Measurements from ENCODE around the gene ELAC2.

The ELAC2 gene

GRCh38 chr17:13000561-13000960 lies 17.3 kb downstream of the ELAC2 start:
- H3K9me2 ChIP-seq (replicated peaks; ENCODE audit: insufficient read depth, low read length), result no peaks in the 10 kb centered on the region
- no peak overlapping the region for H3K9ac ChIP-seq (ENCODE audit: low read length)
- 0 out of 2 replicates have a peak, but pooled peaks cover 1% of the 10 kb centered on the region for H3F3A ChIP-seq (ENCODE audit: insufficient read depth)
- no peak overlapping the region for H2AFZ ChIP-seq (ENCODE audit: low read depth, low read length, severe bottlenecking)
- no peaks in the 10 kb centered on the region for H3K9me3 ChIP-seq (ENCODE audit: insufficient read depth, low read length)
- H3K36me3 ChIP-seq (ENCODE audit: low read length), result peaks cover 27% of the 10 kb centered on the region; the same call in 1 of the 2 replicates
- H3K4me2 ChIP-seq (ENCODE audit: low read depth, low read length, poor library complexity, severe bottlenecking), result no peak overlapping the region
- no peaks in the 10 kb centered on the region for H3K27me3 ChIP-seq (ENCODE audit: low read length)
- H4K20me1 ChIP-seq (ENCODE audit: low read depth, low read length), result no peaks in the 10 kb centered on the region
- no peak overlapping the region for H3K27ac ChIP-seq (ENCODE audit: low read depth, low read length)
- no peaks in the 10 kb centered on the region for H3K79me2 ChIP-seq (ENCODE audit: insufficient read depth, low read length)
- TF ChIP-seq, protein P1, sequence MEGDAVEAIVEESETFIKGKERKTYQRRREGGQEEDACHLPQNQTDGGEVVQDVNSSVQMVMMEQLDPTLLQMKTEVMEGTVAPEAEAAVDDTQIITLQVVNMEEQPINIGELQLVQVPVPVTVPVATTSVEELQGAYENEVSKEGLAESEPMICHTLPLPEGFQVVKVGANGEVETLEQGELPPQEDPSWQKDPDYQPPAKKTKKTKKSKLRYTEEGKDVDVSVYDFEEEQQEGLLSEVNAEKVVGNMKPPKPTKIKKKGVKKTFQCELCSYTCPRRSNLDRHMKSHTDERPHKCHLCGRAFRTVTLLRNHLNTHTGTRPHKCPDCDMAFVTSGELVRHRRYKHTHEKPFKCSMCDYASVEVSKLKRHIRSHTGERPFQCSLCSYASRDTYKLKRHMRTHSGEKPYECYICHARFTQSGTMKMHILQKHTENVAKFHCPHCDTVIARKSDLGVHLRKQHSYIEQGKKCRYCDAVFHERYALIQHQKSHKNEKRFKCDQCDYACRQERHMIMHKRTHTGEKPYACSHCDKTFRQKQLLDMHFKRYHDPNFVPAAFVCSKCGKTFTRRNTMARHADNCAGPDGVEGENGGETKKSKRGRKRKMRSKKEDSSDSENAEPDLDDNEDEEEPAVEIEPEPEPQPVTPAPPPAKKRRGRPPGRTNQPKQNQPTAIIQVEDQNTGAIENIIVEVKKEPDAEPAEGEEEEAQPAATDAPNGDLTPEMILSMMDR (IDR thresholded peaks at IDR 0.05; ENCODE audit: insufficient read depth, low read length, poor library complexity, severe bottlenecking), result no peak
- no peak for TF ChIP-seq EZH2phosphoT487 (conservative IDR thresholded peaks at IDR 0.05; ENCODE audit: low read length)
- H3K4me3 ChIP-seq (ENCODE audit: insufficient read depth, low read length, poor library complexity, severe bottlenecking), result no peak overlapping the region

DNA sequence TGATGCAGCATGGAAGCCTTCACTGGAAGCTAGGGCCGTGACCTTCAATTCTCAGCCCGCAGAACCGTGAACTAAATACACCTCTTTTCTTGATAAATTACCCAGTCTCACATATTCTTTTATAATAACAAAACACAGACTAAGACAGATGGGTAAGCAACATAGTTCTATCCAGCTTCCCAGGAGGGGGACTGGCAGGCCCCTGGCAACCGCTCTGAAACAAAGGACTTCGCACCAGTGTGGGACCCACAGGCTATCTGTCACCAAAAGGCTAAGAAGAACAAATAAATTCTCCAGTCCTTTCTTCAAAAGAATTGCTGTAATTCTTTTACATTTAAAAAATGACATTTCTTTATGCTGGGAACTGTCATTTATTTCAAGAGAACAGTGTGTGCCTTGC lies 19.0 kb downstream of the ELAC2 start:
- Histone ChIP-seq H3K27me3 (ENCODE audit: low read length) (no peaks in the 10 kb centered on the region), H3K9me2 (replicated peaks; ENCODE audit: insufficient read depth, low read length) (no peaks in the 10 kb centered on the region), H4K20me1 (ENCODE audit: low read depth, low read length) (no peaks in the 10 kb centered on the region), H3K27ac (ENCODE audit: low read depth, low read length) (no peak overlapping the region), H3K79me2 (ENCODE audit: insufficient read depth, low read length) (no peaks in the 10 kb centered on the region), H2AFZ (ENCODE audit: low read depth, low read length, severe bottlenecking) (no peak overlapping the region), H3K4me3 (ENCODE audit: insufficient read depth, low read length, poor library complexity, severe bottlenecking) (no peak overlapping the region), H3K4me2 (ENCODE audit: low read depth, low read length, poor library complexity, severe bottlenecking) (no peak overlapping the region), H3K9me3 (ENCODE audit: insufficient read depth, low read length) (no peaks in the 10 kb centered on the region), H3K36me3 (ENCODE audit: low read length) (peaks cover 27% of the 10 kb centered on the region; the same call in 1 of the 2 replicates), H3F3A (ENCODE audit: insufficient read depth) (no peaks in the 10 kb centered on the region), H3K9ac (ENCODE audit: low read length) (no peak overlapping the region)
- no peak for TF ChIP-seq EZH2phosphoT487 (conservative IDR thresholded peaks at IDR 0.05; ENCODE audit: low read length)
- TF ChIP-seq, protein P1 (IDR thresholded peaks at IDR 0.05; ENCODE audit: insufficient read depth, low read length, poor library complexity, severe bottlenecking), result no peak

DNA sequence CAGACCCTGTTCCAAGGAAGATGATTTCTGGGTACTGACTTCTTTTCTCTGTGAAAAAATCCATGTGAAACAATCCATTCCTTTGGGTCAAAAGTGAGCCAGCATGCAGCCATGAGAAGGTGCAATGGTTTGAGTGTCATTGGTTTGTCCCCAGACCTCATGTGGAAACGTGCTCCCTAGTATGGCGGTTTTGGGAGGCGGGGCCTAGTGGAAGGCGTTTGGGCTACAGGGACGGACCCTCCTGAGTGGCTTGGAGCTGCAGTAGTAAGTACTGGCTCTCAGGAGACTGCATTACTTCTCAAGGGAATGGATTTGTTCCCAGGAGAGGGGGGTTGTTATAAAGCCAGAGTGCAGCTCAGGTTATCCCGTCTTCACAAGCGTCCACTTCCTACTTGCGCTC lies 19.4 kb downstream of the ELAC2 start:
- H3K27me3 ChIP-seq (ENCODE audit: low read length), result no peaks in the 10 kb centered on the region
- no peaks in the 10 kb centered on the region for H3K79me2 ChIP-seq (ENCODE audit: insufficient read depth, low read length)
- H3K36me3 ChIP-seq (ENCODE audit: low read length), result peaks cover 27% of the 10 kb centered on the region; the same call in 1 of the 2 replicates
- no peaks in the 10 kb centered on the region for H4K20me1 ChIP-seq (ENCODE audit: low read depth, low read length)
- no peak overlapping the region for H3K27ac ChIP-seq (ENCODE audit: low read depth, low read length)
- no peak overlapping the region for H3K4me2 ChIP-seq (ENCODE audit: low read depth, low read length, poor library complexity, severe bottlenecking)
- H2AFZ ChIP-seq (ENCODE audit: low read depth, low read length, severe bottlenecking), result no peak overlapping the region
- H3K9ac ChIP-seq (ENCODE audit: low read length), result no peak overlapping the region
- TF ChIP-seq EZH2phosphoT487 (conservative IDR thresholded peaks at IDR 0.05; ENCODE audit: low read length), result no peak
- TF ChIP-seq, protein P1 (IDR thresholded peaks at IDR 0.05; ENCODE audit: insufficient read depth, low read length, poor library complexity, severe bottlenecking), result no peak
- no peak overlapping the region for H3K4me3 ChIP-seq (ENCODE audit: insufficient read depth, low read length, poor library complexity, severe bottlenecking)
- no peaks in the 10 kb centered on the region for H3F3A ChIP-seq (ENCODE audit: insufficient read depth)
- H3K9me3 ChIP-seq (ENCODE audit: insufficient read depth, low read length), result no peaks in the 10 kb centered on the region
- H3K9me2 ChIP-seq (replicated peaks; ENCODE audit: insufficient read depth, low read length), result no peaks in the 10 kb centered on the region
